Measurements from ENCODE around the gene INMT. TPM values are rescaled to one million over a fixed set of nuclear protein-coding genes. Genes with fewer than 3 reads are reported as not detected.

INMT gene
- total RNA-seq, 2 experiments from 2014 or later, result 0.08 TPM; not detected in 1

DNA sequence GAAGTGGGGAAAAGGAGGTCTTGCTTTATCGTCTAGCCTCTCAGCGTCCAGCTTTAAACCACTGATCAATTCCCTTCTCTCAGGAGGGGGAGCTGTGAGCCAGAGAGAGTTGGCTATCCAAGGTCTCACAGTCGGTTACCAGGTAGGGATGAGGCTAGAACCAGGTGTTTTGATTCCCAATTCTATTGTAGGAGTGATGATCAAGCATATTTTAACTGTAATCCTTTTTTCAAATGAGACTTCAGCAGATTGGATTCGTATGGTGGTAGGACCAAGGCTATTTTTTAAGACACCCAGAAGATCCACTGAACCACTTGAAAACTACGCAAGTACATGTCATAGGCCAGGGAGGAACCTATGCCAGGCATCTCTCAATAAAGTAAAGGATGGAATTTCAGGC lies 27.6 kb downstream of the INMT start:
- no peak for DNase-seq
- H3K9me3 Mint-ChIP-seq, result no peaks in the 10 kb centered on the region
- H3K27ac Mint-ChIP-seq, result no peak overlapping the region
- H3K4me1 Mint-ChIP-seq, result no peaks in the 10 kb centered on the region
- no peaks in the 10 kb centered on the region for H3K27me3 Mint-ChIP-seq
- H3K4me3 Mint-ChIP-seq, result no peak overlapping the region
- H3K36me3 Mint-ChIP-seq, result peaks cover 15% of the 10 kb centered on the region

DNA sequence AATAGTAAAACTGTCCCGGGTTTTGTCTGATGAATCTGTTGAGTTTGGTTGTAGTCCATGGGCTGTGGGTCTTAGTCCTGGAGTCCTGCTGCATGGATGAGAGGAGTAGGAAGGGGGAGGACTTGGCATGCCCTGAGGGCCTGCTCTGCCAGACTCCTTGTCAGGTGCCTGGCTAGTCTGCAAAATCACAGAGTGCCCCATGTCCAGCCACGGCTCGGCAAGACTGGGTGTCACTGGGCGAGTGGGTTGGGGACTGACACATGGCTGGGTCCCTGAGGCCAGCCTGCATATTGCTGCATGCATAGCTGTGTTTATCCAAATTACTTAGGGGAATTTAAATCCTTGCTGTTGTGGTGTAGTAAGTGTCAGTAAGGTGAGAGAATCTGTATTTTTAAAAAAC lies 29.0 kb downstream of the INMT start:
- no peak overlapping the region for H3K27ac Mint-ChIP-seq
- H3K27me3 Mint-ChIP-seq, result no peaks in the 10 kb centered on the region
- no peak overlapping the region for H3K4me3 Mint-ChIP-seq
- no peaks in the 10 kb centered on the region for H3K4me1 Mint-ChIP-seq
- H3K9me3 Mint-ChIP-seq, result no peaks in the 10 kb centered on the region
- peaks cover 15% of the 10 kb centered on the region for H3K36me3 Mint-ChIP-seq
- no peak for DNase-seq

DNA sequence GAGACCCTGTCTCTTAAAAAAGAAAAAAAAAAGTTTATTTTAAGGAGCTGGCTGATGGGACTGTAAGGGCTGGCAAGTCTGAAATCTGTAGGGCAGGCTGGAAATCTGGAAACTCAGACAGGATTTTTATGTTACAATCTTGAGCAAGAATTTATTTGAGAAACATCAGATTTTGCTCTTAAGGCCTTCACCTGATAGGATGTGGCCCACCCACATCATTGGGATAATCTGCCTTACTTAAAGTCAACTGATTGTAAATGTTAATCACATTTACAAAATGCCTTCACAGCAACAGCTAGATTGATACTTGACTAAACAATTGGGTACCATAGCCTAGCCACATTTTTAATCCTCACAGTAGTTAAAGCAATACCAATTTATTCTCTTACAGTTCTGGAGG lies 30.8 kb downstream of the INMT start:
- H3K4me1 Mint-ChIP-seq, result no peaks in the 10 kb centered on the region
- no peak for DNase-seq
- no peaks in the 10 kb centered on the region for H3K9me3 Mint-ChIP-seq
- no peak overlapping the region for H3K4me3 Mint-ChIP-seq
- no peaks in the 10 kb centered on the region for H3K27me3 Mint-ChIP-seq
- peaks cover 15% of the 10 kb centered on the region for H3K36me3 Mint-ChIP-seq
- H3K27ac Mint-ChIP-seq, result no peak overlapping the region

DNA sequence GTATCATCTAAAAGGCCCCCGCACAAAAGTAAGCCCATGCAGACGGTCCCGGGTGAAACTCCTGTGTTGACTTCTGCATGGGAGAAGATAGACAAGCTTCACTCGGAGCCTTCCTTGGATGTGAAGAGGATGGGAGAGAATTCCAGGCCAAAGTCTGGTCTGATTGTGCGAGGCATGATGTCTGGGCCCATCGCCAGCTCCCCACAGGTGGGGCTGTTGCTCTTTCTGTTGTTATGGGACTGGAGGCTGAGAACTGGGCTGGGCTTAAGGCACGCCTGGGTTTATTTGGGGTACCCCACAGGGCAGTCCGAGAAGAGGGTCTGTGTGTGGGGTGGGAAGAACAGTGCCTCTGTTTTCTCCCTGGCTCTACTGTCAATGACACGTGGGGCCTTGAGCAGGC lies 33.9 kb downstream of the INMT start:
- no peaks in the 10 kb centered on the region for H3K27me3 Mint-ChIP-seq
- peaks cover 15% of the 10 kb centered on the region for H3K36me3 Mint-ChIP-seq
- H3K4me3 Mint-ChIP-seq, result no peak overlapping the region
- no peak overlapping the region for H3K27ac Mint-ChIP-seq
- no peaks in the 10 kb centered on the region for H3K9me3 Mint-ChIP-seq
- DNase-seq, result no peak
- peaks cover 1% of the 10 kb centered on the region for H3K4me1 Mint-ChIP-seq

DNA sequence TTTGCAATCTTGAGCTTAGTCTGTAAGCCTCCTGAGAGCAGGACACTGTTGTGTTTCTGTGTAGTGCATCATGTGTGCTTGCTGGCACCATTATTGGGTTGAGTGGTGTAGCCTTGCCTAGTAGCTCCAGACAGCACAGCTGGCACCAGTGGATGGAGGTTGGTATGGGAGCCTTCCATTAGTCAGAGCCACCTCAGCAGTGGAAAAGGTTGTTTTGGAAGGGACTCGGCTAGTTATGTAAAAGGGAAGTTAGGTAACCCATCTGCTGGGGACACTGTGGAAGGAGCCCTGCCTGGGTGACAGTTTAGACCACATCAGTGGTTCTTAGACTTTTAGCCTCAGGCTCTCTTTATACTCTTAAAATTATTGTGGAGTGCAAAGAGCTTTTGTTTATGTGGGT lies 35.6 kb downstream of the INMT start:
- no peak for DNase-seq
- Mint-ChIP-seq H3K27me3 (no peaks in the 10 kb centered on the region), H3K36me3 (peaks cover 10% of the 10 kb centered on the region), H3K9me3 (no peaks in the 10 kb centered on the region), H3K4me1 (peaks cover 1% of the 10 kb centered on the region), H3K27ac (no peak overlapping the region), H3K4me3 (no peak overlapping the region)

DNA sequence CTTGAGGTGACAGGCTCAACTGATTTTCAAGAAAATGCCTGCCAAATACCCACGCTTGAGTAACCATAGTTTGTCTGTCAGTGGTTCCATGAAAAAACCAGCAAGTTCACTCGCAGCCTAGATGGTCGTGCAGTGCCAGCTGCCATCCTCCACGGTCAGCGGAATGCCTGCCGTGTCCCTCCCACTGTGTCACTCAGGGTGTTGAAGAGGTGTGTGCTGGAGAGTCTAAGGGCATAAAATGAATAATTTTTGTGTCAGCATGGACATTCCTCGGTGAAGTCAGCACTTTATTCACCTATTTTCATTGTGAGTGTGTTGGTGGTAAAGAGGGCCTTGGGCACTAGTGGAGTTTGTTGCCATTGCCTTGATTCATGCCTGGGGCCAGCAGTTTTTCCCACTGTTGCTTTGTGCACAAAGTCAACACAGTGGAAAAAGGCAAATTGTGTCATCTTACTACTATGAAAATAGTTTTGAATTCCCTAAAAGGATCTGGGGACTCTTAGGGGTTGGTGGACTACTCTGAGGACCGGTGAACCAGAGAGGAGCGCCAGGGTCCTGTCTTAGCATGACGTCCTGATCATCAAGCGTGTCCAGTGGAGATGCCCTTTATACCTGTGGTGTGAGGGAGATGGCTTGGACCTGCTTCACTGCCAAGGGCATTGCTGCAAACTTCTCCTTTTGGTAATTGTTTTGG lies 36.9 kb downstream of the INMT start:
- no peak overlapping the region for H3K27ac Mint-ChIP-seq
- no peaks in the 10 kb centered on the region for H3K9me3 Mint-ChIP-seq
- no peaks in the 10 kb centered on the region for H3K36me3 Mint-ChIP-seq

DNA sequence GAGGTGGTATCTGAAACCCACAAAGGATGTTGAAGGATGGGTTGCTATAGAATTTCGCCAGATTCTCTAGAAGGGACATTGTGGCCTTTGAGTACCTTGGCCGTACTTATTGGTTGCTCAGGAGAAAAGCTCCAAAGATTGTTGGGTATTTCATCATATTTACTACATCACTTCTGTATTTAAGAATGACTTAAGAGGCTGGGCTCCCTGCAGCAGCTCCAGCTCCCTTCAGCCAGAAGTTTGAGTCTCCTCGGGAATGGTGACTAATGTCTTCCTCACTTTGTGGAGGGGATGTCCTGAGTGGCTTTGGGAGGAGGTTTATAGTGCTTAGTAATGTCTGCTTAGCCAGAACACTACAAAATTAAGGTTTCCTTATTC lies 37.4 kb downstream of the INMT start:
- Mint-ChIP-seq H3K36me3 (no peaks in the 10 kb centered on the region), H3K4me1 (peaks cover 1% of the 10 kb centered on the region), H3K27me3 (no peaks in the 10 kb centered on the region), H3K27ac (no peak overlapping the region), H3K4me3 (no peak overlapping the region), H3K9me3 (no peaks in the 10 kb centered on the region)
- DNase-seq, result no peak

More for the DNA sequence above, 36.9 kb downstream of the INMT start:
- Mint-ChIP-seq H3K4me1 (peaks cover 1% of the 10 kb centered on the region), H3K4me3 (no peak overlapping the region), H3K27me3 (no peaks in the 10 kb centered on the region)
- no peak for DNase-seq

DNA sequence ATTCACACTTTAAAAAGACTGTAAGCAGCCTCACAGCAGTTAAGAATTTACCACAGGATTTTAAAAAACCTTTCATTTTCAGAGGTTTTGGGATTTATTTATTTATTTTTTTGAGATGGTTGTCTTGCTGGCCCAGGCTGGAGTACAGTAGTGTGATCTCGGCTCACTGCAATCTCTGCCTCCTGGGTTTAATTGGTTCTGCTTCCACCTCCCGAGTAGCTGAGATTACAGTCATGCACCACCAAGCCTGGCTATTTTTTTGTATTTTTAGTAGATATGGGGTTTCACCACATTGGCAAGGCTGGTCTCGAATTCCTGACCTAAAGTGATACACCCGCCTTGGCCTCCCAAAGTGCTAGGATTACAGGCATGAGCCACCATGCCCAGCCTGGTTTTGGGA lies 38.4 kb downstream of the INMT start:
- H3K4me1 Mint-ChIP-seq, result peaks cover 1% of the 10 kb centered on the region
- H3K9me3 Mint-ChIP-seq, result no peaks in the 10 kb centered on the region
- DNase-seq, result no peak
- H3K36me3 Mint-ChIP-seq, result no peaks in the 10 kb centered on the region
- H3K4me3 Mint-ChIP-seq, result no peak overlapping the region
- no peak overlapping the region for H3K27ac Mint-ChIP-seq
- H3K27me3 Mint-ChIP-seq, result no peaks in the 10 kb centered on the region

DNA sequence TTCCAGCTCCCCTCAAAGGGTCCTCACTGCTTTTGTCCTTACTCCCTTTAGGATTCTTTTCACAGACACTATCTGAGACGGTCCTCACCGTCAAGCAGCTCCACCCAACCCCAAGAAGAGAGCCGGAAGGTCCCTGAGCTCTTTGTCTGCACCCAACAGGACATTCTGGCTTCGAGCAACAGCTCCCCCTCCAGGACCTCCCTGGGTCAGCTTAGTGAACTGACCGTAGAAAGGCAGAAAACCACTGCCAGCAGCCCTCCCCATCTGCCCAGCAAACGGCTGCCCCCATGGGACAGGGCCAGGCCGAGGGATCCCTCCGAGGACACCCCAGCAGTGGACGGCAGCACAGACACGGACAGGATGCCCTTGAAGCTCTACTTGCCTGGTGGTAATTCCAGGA lies 39.2 kb downstream of the INMT start:
- H3K4me3 Mint-ChIP-seq, result no peak overlapping the region
- H3K4me1 Mint-ChIP-seq, result peaks cover 6% of the 10 kb centered on the region
- H3K27me3 Mint-ChIP-seq, result no peaks in the 10 kb centered on the region
- H3K36me3 Mint-ChIP-seq, result no peaks in the 10 kb centered on the region
- no peak for DNase-seq
- no peak overlapping the region for H3K27ac Mint-ChIP-seq
- no peaks in the 10 kb centered on the region for H3K9me3 Mint-ChIP-seq

DNA sequence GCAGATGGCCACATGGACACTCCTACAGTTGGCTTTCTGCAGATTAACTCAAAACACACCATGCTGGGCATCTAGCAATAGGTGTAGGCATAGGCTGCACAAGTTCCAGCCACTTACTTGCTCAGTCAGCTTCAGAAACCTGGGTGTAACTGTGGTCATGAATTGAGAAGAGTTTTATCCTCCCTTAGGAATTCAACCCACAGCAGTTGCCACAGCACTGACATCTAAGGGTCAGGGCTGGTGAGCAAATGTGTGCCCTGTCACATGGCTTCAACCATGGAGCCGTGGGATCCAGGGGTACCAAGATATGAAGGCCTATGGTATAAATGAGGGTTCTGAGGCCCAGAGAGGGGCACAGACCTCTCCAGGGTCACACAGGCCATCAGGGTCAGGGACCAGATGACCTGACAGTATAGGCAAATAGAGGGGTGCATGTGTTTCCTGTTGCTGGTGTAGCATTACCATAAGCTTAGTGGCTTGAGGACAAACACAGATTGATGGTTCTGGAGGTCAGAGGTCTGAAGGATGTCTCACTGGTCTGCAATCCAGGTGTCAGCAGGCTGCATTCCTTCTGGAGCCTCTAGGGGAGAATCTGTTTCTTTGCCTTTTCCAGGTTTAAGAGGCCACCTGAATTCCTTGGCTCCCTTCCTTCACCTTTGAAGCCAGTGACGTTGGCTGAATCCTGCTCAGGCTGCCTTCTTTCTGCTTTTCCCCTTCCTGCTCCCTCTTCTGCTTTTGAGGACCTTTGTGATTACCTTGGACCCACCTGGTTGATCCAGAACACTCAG lies 43.4 kb downstream of the INMT start:
- H3K4me1 Mint-ChIP-seq, result peaks cover 17% of the 10 kb centered on the region
- no peaks in the 10 kb centered on the region for H3K9me3 Mint-ChIP-seq
- H3K36me3 Mint-ChIP-seq, result no peaks in the 10 kb centered on the region
- no peak overlapping the region for H3K27ac Mint-ChIP-seq
- H3K4me3 Mint-ChIP-seq, result no peak overlapping the region
- no peaks in the 10 kb centered on the region for H3K27me3 Mint-ChIP-seq
- no peak for DNase-seq

DNA sequence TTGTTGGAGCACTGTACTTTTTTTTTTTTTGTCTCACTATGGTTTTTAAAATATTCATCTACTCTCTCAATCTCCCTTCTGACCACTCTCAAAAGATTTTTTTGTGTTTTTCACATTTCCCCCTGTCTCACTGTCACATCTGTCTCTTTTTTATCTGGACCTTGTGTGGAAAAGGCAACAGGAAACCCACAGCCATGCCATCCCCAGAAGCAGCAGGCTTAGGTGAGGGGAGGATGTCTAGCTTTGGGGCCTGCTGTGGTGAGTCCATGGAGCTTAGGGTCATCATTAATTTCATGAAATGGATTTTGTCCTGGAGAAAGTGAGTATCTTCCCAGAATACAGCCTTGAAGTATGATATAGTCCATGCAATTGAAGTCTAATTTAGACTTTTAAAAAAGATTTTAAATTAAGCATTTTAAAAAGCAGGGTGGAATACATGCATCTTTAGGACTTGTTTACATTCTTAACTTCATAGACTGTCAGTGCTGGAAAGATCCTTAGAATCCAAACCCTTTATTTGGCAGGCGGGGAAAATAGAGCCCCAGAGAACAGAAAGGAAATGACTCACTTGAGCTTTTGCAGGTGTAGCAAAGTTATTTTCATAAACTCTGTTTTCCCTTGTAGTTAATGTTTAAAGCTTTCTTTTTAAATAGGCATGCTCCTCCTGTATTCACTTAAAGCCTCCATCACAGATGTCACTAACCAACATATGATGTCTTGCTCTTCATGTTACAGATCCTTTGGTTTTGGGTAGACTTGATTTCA lies 44.4 kb downstream of the INMT start:
- DNase-seq, result no peak
- H3K27ac Mint-ChIP-seq, result no peak overlapping the region
- H3K4me3 Mint-ChIP-seq, result no peak overlapping the region
- no peaks in the 10 kb centered on the region for H3K36me3 Mint-ChIP-seq
- peaks cover 17% of the 10 kb centered on the region for H3K4me1 Mint-ChIP-seq
- H3K9me3 Mint-ChIP-seq, result no peaks in the 10 kb centered on the region
- H3K27me3 Mint-ChIP-seq, result no peaks in the 10 kb centered on the region

DNA sequence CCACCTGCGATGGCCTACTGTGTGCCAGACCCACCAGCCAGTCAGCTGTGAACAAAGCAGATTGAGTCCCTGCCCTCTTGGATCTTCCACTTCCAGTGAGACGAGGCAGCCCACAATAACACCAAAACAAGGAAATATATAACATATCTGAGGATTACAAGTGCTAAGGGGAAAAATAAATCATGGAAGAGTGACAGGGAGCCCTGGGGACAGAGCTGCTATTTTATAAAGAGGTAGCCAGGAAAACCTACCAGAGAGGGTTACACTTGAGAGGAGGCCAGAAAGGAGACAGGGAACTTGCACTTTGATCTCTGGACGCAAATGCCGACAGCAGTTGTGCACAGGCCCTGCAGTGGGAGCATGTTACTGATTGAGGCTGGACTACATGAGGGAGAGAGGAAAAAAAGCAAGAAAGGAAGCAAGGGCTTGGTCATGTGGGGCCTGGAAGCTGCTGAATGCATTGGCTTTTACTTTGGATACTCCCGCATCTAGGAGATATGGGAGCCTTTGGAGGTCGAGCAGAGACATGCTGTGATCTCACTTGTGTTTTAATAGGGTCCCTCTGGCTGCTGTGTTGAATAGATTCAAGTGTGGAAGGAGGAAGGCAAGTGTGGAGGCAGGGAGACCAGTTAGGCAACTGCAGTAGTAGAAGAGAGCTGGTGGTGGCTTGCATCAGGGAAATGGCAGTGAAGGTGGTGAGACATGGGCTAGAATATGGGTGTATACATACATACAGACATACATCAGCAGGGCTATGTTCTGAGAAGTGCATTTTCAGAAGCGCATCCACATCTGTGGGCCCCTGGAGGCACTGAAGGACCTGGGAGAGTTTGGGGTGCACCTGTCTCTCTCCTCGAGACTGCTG lies 45.5 kb downstream of the INMT start:
- DNase-seq, result no peak
- H3K9me3 Mint-ChIP-seq, result no peaks in the 10 kb centered on the region
- no peaks in the 10 kb centered on the region for H3K27me3 Mint-ChIP-seq
- H3K27ac Mint-ChIP-seq, result no peak overlapping the region
- no peaks in the 10 kb centered on the region for H3K36me3 Mint-ChIP-seq
- peaks cover 17% of the 10 kb centered on the region for H3K4me1 Mint-ChIP-seq
- no peak overlapping the region for H3K4me3 Mint-ChIP-seq

DNA sequence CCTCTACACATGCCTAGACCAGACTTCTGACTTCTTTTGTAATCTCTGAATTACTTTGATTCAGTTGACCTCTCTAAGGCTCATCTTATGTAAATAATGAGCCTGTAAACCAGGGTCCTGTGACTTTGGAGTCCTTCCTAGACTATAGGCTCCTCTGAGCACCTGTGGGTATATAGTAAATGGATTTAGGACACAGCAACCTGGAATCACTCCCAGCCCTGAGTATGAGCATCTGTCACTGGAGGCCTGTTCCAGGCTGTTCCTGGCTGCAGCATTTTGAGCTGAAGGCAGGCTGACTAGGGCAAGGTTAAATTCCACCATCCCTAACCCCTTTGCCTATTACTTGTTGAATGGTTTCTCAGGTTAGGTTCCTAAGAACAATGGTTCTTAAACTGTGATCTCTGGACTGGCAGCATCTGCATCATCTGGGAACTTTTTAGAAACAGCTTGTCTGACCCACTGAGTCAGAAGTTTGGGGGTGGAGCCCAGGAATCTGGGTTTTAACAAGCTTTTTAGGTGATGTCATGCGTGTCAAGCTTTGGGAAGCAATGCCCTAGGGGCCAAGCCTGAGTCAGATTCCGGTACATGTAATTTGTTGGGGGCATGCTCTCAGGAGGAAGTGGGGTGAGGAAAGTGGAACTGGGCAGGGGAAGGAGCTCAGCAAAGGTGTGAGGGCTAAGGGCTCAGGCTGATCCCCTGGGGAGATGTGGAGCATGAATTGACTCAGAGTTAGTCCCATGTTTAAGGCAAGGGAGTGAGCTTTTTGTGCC lies 47.5 kb downstream of the INMT start:
- H3K36me3 Mint-ChIP-seq, result no peaks in the 10 kb centered on the region
- no peak for DNase-seq
- no peaks in the 10 kb centered on the region for H3K27me3 Mint-ChIP-seq
- H3K9me3 Mint-ChIP-seq, result no peaks in the 10 kb centered on the region
- no peak overlapping the region for H3K4me3 Mint-ChIP-seq
- H3K27ac Mint-ChIP-seq, result no peak overlapping the region
- H3K4me1 Mint-ChIP-seq, result peaks cover 17% of the 10 kb centered on the region

DNA sequence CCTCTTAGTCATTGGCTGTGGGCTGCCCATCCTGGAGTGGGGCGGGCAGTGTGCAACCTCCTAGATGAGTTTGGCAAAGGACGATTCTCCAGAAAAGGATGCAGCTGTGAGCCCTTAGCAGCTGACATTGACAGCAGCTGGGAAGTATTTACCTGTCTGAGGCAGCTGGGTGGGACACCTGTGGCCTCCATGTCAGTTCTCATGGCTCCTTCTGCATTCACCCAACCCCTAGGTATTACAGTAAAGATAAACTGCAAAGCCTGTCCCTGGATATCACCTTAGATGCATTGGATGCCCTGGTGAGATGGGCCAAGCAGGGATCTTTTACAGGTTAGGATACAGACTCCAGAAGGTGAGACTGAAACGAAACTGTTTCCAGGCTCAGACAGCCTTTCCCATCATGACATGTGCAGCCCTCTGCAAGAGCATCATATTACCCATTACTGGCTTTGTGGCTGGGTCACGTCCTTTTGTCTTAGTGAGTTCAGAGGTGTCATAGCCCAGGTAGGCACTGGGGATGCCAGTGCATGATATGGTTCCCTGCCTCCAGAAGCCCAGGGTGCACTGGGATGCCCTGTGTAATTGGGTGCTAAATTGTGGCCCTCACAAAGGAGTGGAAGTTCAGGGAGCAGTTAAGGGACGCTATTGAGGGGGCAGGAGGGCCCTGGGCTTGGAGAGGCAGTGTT lies 48.2 kb downstream of the INMT start:
- DNase-seq, result no peak
- Mint-ChIP-seq H3K4me1 (peaks cover 17% of the 10 kb centered on the region), H3K36me3 (no peaks in the 10 kb centered on the region), H3K27me3 (no peaks in the 10 kb centered on the region), H3K9me3 (no peaks in the 10 kb centered on the region), H3K4me3 (no peak overlapping the region), H3K27ac (no peak overlapping the region)

All from activated naive CD8-positive, alpha-beta T cell treated with anti-CD3 and anti-CD28 coated beads for 36 hours (primary cell).